Amniotic epithelial cell (primary cell): Measurements from ENCODE around the gene RETSAT.
"Not testable (repeated sequence)": the region's sequence is repeated elsewhere in the genome, so short reads cannot be mapped to it uniquely, and the experiment has no call there.

Experiments
- DNase-seq: peaks from one replicate; pipeline ENCODE4 v3.0.0-alpha.2; 2010; ENCODE audit warnings: low read depth

Gene RETSAT

DNA sequence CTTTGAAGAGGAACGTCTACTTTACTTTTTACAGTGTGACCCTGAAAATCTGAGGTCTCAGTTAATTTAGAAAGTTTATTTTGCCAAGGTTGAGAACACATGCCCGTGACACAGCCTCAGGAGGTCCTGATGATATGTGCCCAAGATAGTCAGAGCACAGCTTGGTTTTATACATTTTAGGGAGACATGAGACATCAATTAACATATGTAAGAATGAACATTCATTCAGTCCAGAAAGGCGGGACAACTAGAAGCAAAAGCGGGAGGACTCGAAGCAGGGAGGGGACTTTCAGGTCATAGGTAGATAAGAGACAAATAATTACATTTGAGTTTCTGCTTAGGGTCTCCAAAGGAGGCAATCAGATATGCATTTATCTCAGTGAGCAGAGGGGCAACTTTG is 23.9 kb upstream of the RETSAT start:
- no peak for DNase-seq

DNA sequence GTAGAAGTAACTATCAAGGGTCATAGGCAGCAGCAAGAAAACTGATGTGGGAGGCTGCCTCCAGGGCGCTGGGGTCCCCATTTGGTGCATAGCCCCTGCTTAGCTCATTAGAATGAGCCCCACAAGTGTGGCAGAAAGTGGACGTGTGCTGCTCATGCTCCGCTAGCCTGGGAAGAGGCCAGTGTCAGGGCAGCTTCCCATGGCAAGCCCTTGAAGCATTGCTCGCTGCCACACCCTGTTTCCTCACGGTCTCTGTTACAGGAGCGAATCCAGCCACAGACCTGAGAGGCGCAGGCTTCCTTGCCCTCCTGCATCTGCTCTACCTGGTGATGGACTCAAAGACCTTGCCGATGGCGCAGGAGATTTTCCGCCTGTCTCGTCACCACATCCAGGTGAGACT is 22.8 kb upstream of the RETSAT start:
- DNase-seq = no peak

GRCh38 chr2:85376291-85377065 is 22.1 kb upstream of the RETSAT start:
- no peak for DNase-seq

DNA sequence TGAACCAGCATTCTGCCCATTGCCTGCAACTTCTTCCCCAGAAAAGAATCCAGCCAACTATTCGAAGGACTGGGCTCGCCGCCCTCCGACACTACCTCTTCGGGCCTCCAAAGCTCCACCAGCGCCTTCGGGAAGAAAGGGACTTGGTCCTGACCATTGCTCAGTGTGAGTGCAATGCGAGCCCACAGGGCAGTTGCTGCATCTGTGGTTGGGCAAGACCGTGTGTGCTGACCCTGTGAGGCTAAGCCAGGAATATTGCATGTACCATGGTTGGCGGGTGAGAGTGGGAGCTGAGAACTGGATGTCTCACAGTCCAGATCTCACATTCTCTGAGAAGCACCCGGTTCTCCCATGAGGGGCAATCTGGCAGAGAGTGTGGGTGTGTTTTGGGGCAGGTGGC is 16.7 kb upstream of the RETSAT start:
- DNase-seq = no peak

DNA sequence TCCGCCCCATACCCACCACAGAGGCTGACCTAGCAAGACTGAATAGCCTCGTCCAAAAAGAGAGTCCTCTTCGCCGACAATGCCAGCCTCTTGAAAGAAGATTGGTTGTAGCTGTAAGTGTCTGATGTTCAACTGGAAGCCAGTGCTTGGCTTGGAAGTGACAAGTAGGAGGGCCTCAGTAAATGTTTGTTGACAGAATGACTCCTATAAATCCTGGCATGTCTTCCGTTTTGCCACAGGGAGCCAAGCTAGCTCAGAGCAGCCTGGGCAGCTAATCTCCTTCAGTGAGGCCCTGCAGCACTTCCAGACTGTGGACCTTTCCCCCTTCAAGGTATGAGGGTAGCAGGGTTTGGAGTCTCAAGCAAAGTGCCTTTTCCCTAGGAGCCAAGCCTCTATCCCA is 15.2 kb upstream of the RETSAT start:
- DNase-seq = no peak

DNA sequence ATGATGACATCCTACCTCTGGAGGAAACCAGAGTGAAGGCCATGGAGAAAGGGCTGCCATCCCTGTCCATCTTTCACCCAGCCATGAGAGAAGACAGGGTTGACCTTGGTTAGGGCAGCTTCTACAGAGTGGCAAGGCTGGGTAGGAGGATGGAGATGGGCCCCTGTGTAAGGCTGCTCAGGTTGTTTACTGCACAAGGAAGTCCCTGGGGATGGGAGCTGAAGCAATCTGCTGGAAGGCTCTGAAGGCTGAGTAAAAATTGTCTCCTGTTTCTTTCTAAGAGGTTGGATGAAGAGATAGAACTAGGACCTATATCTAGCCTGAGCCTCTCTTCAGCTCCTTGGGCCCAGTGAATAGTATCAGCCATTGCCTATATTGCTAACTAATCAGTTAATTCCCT is 14.6 kb upstream of the RETSAT start:
- DNase-seq = no peak

GRCh38 chr2:85367180-85367579 is 12.9 kb upstream of the RETSAT start:
- DNase-seq = no peak

DNA sequence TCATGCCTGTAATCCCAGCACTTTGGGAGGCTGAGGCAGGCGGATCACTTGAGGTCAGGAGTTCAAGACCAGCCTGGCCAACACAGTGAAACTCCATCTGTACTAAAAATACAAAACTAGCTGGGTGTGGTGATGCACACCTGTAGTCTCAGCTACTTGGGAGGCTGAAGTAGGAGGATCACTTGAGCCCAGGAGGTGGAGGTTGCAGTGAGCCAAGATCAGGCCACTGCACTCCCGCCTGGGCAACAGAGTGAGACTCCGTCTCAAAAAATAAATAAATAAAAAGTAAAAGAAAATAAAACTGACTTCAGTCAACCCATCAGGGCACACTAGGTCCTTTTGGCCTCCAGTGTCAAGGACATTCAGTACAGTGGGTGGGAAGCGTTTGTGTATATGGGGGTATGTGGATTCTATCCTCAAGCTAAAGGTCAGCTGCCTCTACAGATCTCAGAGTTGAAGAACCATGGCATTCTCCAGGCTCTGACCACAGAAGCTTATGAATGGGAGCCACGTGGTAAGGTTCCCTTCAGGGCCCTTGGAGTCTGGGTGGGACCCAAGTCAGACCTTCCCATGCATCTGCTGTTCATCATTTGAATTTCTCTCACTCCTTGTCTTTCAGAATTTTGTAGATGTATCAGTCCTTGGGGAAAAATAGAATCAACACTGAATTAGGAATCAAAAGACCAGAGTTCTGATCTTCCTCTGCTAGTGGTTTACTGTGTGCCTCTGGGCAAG is 8.5 kb upstream of the RETSAT start:
- DNase-seq = not testable (repeated sequence)

DNA sequence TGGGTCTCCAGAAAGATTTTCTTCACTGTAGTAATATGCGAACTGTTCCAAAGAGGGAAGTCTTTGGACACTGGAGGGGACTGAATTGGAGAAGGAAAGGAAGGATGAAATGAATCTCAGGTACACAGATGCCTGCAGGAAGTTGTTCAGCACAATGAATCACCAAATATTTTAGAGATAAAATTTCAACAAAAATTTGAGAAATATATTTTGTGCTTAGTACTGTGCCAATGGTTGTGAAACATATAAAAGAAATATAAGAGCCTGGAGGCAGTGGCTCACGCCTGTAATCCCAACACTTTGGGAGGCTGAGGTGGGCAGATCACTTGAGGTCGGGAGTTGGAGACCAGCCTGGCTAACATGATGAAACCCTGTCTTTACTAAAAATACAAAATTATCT is 3.4 kb upstream of the RETSAT start:
- peak; percentile 12 for DNase-seq

- DNase-seq = no peak
Measured at GRCh38 chr2:85356186-85356585, 1.9 kb upstream of the RETSAT start.

DNA sequence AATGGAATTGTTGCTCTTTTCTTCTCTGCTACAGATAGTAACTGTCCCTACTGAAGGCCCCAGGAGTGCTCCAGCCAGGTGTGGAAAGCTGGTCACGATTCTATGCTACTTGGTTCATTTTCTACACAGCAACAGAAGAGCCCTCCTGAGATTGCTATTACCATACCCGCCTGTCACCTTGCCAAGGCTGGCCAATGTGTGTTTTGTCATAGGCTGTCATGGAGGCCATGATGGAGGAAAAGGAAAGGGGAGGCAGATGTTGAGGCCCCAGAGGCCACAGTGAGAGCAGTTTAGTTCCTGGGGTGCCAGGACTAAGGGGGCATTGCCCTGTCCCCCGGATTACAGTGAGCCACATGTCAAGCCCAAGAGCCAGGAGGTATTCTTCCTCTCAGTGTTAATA is 1.2 kb upstream of the RETSAT start:
- DNase-seq = no peak

GRCh38 chr2:85355073-85355410 is 714 bp upstream of the RETSAT start:
- DNase-seq = no peak

DNA sequence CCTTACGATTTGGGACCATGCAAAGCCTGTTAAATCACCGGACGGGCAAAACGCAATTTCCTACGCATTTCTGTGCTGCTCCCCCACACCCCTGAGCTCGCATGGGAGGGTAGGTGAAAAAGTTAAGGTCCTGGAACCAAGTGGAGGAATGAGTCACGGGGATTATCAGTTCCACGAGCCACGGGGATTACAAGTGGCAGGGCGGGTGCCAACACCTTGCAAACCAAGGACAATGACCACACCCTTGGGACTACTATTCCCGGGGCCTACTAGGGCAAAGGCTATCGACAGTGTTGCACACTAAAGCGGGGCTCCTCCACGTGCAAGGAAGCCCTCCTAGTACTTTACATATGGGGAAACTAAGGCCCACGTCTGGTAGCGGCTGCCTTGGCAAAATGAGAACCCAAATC is 447 bp downstream of the RETSAT start:
- DNase-seq = peak; percentile 31

GRCh38 chr2:85347599-85347998 is 6.7 kb downstream of the RETSAT start:
- no peak for DNase-seq

GRCh38 chr2:85344356-85344954 is 9.9 kb downstream of the RETSAT start:
- no peak for DNase-seq

DNA sequence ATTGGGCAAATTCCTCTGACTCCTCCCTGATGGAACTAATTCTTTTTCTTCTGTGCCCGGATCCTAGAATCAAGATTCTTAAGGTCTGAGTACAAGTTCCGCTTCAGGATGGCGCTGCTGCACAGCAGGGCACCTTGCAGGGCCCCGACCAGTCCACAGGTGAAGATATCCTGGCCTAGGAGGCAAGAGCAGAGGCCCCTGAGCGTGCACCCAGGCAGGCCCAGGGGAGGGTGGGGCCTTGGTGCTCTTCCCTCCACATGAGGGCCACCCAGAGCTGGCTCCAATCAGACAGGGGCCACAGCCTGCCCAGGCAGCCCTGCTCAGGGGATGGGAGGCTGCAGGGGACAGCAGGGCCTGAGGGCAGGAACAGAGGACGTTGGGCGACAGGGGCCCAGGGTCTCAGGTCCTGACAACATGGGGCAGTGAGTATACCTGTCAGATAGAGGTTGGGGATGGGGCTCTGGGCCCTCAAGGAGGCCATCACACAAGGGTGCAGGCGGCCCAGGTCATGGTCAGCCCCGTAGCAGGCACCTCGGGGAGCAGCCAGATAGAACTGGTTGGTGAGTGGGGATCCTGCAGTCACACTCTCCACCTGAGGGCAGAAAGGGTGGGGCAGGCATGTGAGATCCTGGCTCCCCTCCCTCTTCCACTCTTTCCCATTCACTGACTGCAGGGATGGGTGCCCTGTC is 11.0 kb downstream of the RETSAT start:
- not testable (repeated sequence) for DNase-seq

DNA sequence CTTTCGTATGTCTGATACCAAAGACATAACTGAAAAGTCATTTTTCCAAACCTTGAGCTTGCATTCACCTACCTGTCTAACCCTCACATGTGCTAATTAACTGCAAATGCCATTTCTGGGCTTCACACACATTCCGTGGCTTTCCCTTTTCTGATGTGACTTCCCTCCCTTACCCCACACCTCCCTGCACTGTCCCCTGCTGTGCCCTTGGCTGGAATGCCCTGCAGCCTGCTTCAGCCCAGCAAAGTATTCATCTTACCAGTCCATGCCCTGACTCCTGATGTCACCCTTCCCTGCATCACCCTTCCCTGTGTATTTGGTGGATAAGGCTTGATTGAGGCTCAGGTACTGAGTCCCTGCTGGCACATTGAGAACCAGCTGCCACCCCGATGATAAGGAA is 12.2 kb downstream of the RETSAT start:
- no peak for DNase-seq

- no peak for DNase-seq
Measured at GRCh38 chr2:85341269-85342029, 12.9 kb downstream of the RETSAT start.

- DNase-seq = no peak
Measured at GRCh38 chr2:85340034-85340892, 14.1 kb downstream of the RETSAT start.

GRCh38 chr2:85334928-85335327 is 19.4 kb downstream of the RETSAT start:
- no peak for DNase-seq

DNA sequence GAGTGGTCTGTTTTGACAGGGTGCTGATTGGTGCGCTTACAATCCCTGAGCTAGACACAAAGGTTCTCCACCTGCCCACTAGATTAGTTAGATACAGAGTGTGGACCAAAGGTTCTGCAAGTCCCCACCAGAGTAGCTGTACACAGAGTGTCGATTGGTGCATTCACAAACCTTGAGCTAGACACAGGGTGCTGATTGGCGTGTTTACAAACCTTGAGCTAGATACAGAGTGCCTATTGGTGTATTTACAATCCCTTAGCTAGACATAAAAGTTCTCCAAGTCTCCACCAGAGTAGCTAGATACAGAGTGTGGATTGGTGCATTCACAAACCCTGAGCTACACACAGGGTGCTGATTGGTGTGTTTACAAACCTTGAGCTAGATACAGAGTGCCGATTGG is 20.5 kb downstream of the RETSAT start:
- not testable (repeated sequence) for DNase-seq
